Stimulated activated CD4-positive, alpha-beta T cell treated with anti-CD3 and anti-CD28 coated beads, Interleukin-4, amount 100 ng/mL, for 4 hours (primary cell): ENCODE data around the gene CTR9.
A peak's percentile ranks its signal among the peaks of the same experiment; 100 is the strongest.

Source experiments
- DNase-seq, 2 experiments: peaks; one replicate each; pipeline ENCODE4 v3.0.0-alpha.2; 2020

CTR9 gene

GRCh38 chr11:10743354-10744000 is 7.6 kb upstream of the CTR9 start:
- DNase-seq, result peak in 1 of 2 experiments; percentile 14

- no peak for DNase-seq
Observed at GRCh38 chr11:10744206-10744605, 6.8 kb upstream of the CTR9 start.

DNA sequence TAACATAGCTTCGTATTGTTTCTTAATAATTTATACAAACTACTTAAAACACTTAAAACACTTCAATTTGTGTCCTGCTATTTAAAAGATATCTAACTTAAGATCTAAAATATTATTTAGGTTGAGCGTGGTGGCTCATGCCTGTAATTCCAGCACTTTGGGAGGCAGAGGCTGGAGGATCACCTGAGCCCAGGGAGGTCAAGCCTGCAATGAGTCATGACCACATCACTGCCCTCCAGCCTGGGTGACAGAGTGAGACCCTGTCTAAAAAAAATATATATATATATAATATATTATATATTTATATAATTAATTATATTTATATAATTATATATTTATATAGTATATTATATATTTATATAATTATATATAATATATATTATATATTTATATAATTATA is 4.2 kb upstream of the CTR9 start:
- DNase-seq, result no peak

GRCh38 chr11:10747733-10748132 is 3.3 kb upstream of the CTR9 start:
- DNase-seq, result no peak

GRCh38 chr11:10749476-10749875 is 1.6 kb upstream of the CTR9 start:
- DNase-seq, result no peak

GRCh38 chr11:10751581-10751940 is 515 bp downstream of the CTR9 start:
- DNase-seq, result no peak

GRCh38 chr11:10752061-10752460 is 1.0 kb downstream of the CTR9 start:
- no peak for DNase-seq

GRCh38 chr11:10752486-10752885 is 1.4 kb downstream of the CTR9 start:
- no peak for DNase-seq

DNA sequence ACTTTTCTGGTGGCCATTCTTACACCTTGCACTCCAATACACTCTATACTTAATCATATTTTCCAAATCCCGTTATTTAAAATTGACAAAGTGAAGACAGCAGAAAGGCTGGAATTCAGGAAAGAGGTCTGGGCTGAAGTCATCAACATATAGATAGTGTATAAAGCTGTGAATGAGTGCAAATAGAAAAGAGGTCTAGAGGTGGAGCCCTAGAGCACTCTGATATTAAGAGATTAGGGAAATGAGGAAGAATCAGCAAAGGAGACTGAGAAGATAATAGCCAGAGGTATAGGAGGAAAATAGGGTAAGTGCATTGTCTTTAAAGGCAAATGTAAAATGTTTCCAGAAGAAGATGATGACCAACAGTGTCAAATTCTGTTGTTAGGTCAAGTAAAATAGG is 7.9 kb downstream of the CTR9 start:
- DNase-seq, result no peak

DNA sequence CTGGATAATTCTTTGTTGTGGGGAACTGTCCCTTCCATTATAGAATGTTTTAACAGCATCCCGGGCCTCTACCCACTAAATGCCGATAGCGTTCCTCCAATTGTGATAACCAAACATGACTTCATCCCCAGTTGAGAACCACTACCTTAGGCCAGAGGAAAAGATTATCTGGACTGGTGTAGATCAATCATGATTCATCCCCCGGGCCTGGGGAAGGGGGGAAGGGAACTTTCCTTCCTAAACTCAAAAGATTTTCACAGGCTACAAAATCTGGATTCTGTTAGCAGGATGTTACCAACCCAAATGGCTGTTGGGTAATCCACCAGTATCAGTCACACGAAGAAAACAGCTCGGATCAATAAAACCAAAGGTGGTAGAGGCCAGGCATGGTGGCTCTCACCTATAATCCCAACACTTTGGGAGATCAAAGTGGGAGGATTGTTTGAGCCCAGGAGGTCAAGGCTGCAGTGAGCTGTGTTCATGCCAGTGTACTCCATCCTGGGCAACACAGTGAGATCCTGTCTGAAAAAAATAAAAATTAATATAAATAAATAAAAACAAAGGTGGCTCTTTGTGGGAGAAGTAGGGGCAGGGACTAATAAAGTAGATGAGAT is 10.1 kb downstream of the CTR9 start:
- no peak for DNase-seq

DNA sequence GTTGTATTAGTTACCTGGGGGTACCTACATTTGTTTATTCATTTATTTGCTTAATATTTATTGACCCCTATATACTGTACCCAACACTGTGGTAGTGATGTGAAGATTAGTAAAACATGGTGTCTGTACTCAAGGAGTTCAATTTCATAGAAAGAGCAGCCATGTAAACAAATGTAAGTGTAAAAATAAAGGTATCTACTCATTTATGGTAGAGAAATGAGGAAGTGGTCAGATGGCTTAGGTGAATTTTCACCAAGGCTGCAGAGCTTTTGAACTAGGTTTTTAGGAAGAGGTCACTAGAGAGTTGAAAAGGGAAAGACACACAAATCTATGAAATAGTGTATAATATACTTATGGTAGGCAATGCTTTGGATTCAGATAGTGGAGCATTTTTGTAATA is 11.1 kb downstream of the CTR9 start:
- no peak for DNase-seq

- DNase-seq, result no peak
Observed at GRCh38 chr11:10762913-10763421, 11.9 kb downstream of the CTR9 start.

DNA sequence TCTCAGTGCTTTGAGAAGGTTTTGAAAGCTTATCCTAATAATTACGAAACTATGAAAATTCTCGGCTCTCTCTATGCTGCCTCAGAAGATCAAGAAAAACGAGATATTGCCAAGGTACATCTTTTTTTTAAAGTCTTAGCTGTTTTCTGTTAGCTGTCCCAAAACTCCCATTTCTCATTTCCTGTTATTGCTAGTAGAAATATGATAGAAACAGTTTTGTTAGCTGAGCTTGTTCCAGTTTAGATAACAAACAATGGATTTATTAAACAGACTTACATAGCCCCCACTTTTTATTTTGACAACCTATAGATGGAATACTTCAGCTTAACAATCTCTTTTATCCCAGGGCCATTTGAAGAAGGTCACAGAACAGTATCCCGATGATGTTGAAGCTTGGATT is 12.7 kb downstream of the CTR9 start:
- no peak for DNase-seq

- no peak for DNase-seq
Observed at GRCh38 chr11:10764412-10764811, 13.4 kb downstream of the CTR9 start.

DNA sequence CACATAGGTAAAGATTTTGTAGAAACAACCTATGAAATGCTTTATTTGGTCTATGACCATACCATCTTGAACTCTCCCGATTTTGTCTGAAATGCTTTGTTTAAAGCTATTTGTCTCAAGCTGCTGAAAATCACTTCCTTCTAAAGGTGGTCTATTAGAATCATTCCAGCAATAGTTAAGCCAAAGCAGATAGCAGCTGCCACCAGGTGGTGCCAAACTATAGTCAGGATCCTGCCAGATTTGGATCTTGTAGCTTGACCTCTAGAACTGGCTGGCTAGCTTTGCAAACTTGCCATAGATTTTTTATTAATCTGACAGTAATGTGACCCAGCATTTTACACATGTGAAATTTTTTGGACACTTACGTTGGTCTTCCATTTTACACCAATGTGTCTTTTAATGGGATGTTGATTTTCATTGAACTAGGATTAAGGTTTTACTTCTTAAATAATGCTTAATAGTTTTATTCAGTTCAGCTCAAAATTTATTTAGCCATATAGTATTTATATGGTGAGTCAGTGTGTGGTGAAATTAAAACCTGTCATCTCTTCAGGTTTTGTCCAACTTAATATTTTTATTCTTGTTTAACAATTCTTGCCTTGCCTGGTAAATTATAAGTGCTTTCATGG is 19.7 kb downstream of the CTR9 start:
- DNase-seq, result no peak

- no peak for DNase-seq
Observed at GRCh38 chr11:10771457-10771856, 20.4 kb downstream of the CTR9 start.

GRCh38 chr11:10774811-10775210 is 23.8 kb downstream of the CTR9 start:
- no peak for DNase-seq

DNA sequence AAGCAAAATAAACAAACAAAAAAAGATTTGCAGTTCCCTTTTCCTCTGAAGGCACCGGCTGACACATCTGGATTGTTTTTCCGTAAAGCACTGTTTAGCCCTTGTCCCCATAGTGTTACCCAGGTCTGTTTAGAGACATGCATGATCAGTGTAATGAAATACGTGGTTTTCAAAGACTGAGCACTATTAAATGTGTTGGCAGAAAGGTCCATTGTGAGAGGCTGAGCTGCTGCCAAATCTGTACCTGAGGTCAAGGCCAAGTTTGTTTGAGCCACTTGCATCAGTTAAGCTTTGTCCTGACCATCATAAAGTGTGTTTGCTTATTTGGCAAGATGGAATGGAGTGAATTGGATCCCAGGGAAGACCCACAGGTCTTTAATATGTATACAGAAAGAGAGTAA is 26.3 kb downstream of the CTR9 start:
- no peak for DNase-seq

DNA sequence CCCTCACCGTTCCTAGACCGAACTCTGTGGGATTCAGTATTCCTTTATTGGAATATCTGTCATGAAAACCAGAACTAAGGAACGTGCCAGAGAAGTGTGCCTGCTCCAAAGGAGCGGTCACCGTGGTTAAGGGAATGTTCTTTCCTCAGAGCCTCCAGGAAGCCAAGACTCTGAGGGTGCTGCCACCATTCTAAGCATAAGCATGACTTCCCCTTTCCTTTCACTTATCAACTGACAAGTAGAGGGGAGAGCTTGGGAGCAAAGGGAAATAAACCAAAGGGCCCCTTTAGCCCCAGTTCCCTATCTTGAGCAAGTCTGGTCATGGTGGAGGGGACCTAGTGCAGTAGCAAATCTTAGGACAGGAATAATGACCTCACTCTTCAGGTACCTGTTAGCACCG is 26.8 kb downstream of the CTR9 start:
- no peak for DNase-seq

DNA sequence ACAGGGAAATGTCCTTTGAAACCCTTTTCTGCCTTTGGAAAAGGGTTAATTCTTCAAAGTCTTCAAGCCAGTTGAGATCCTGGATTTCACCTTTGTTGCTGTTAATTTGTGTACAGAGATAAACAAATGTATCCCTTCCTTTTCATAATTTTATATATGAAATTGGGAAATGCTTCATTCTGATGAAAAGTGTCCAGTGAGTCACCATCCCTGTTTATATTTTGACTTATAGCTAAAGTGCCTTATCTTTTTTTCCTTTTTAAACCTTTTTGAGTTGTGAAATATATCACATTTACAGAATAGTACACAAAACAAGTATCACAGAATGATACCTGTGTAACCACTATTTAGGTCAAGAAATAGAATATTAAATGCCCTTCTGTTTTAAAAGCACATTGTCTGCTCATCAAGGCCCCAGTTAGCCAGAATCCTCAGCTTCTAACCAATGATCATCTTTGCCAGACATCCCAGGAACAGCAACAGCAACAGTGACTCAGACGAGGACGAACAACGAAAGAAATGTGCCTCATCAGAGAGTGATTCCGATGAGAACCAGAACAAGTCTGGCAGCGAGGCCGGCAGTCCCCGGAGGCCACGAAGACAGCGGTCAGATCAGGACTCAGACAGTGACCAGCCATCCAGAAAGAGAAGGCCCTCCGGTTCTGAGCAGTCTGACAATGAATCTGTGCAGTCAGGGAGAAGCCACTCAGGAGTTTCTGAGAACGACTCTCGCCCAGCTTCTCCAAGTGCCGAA is 27.3 kb downstream of the CTR9 start:
- DNase-seq, result no peak

- DNase-seq, result no peak
Observed at GRCh38 chr11:10779086-10779485, 28.0 kb downstream of the CTR9 start.

GRCh38 chr11:10780040-10780439 is 29.0 kb downstream of the CTR9 start:
- no peak for DNase-seq

DNA sequence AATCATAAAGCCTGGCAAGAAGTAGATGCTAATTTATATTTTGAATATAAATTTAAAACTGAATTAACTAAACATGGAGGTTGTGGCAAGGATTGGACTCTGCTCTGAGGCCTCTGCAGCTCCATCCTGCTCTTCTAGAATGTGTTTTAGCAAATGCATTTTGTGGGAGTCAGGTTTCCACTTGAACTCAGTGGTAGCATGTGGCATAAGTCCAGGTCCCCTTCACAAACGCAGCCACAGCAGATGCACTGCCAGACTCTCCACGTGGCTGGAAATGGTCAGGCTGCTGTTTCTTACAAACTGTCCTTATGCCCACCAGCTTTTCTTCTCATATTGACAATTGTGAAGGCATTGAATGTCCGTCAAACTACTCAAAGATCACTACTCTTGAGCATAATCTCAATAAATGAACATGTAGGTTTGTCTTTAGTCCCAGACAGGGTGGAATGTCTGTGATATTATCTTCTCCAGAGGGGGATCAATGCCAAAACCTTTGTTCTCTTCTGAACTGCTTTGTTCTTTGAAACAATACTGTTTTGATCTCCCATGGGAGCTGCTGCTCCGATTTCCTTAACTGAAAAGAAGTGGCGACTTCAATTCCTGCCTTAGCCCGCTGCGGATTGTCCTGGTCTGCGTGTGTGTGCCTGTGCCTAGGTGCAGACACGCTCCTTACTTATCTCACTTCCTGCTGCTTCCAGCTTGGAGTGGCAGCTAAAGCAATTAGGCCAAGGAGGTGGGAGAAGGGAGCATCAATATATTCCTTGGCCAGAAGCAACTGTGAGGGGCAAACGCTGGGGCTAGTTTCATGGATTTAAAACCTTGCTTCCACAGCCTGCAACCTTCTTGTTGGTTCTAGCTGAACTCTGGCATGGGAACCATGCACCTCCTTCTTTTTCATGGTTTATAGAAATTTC is 33.4 kb downstream of the CTR9 start:
- no peak for DNase-seq
